Measurements from ENCODE around the gene DEDD2.

DEDD2 gene

GRCh38 chr19:42156571-42156970, 60.9 kb downstream of the DEDD2 start:
- Histone ChIP-seq H3K4me3 (replicated peaks; ENCODE audit: insufficient read depth, low read length) (no peak overlapping the region), H3K27ac (replicated peaks) (no peak overlapping the region), H3K27me3 (ENCODE audit: insufficient read depth, poor library complexity, severe bottlenecking) (peaks cover 7% of the 10 kb centered on the region)
- TF ChIP-seq CTCF (IDR thresholded peaks at IDR 0.05; ENCODE audit: insufficient read depth, low read length) = no peak
- TF ChIP-seq GABPA (IDR thresholded peaks at IDR 0.05; ENCODE audit: low read depth) = no peak
- TF ChIP-seq, protein P1, sequence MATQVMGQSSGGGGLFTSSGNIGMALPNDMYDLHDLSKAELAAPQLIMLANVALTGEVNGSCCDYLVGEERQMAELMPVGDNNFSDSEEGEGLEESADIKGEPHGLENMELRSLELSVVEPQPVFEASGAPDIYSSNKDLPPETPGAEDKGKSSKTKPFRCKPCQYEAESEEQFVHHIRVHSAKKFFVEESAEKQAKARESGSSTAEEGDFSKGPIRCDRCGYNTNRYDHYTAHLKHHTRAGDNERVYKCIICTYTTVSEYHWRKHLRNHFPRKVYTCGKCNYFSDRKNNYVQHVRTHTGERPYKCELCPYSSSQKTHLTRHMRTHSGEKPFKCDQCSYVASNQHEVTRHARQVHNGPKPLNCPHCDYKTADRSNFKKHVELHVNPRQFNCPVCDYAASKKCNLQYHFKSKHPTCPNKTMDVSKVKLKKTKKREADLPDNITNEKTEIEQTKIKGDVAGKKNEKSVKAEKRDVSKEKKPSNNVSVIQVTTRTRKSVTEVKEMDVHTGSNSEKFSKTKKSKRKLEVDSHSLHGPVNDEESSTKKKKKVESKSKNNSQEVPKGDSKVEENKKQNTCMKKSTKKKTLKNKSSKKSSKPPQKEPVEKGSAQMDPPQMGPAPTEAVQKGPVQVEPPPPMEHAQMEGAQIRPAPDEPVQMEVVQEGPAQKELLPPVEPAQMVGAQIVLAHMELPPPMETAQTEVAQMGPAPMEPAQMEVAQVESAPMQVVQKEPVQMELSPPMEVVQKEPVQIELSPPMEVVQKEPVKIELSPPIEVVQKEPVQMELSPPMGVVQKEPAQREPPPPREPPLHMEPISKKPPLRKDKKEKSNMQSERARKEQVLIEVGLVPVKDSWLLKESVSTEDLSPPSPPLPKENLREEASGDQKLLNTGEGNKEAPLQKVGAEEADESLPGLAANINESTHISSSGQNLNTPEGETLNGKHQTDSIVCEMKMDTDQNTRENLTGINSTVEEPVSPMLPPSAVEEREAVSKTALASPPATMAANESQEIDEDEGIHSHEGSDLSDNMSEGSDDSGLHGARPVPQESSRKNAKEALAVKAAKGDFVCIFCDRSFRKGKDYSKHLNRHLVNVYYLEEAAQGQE (IDR thresholded peaks at IDR 0.05; ENCODE audit: insufficient replicate concordance, low read depth) = no peak
- no peak for TF ChIP-seq POLR2AphosphoS5 (IDR thresholded peaks at IDR 0.05; ENCODE audit: low read depth)
- no peak for TF ChIP-seq SPI1 (IDR thresholded peaks at IDR 0.05; ENCODE audit: borderline replicate concordance, low read depth)
- no peak for DNase-seq (ENCODE audit: low read depth in 1 of 2, low spot score in 1 of 2)

- no peak for DNase-seq (ENCODE audit: low read depth in 1 of 2, low spot score in 1 of 2)
- Histone ChIP-seq H3K27ac (replicated peaks) (no peak overlapping the region), H3K27me3 (ENCODE audit: insufficient read depth, poor library complexity, severe bottlenecking) (peaks cover 7% of the 10 kb centered on the region), H3K4me3 (replicated peaks; ENCODE audit: insufficient read depth, low read length) (no peak overlapping the region)
- no peak for TF ChIP-seq CTCF (IDR thresholded peaks at IDR 0.05; ENCODE audit: insufficient read depth, low read length)
Observed at GRCh38 chr19:42155796-42156195, 61.7 kb downstream of the DEDD2 start.

GRCh38 chr19:42154471-42155323, 62.8 kb downstream of the DEDD2 start:
- H3K27ac ChIP-seq (replicated peaks) = no peak overlapping the region
- H3K4me3 ChIP-seq (replicated peaks; ENCODE audit: insufficient read depth, low read length) = no peak overlapping the region
- TF ChIP-seq CTCF (IDR thresholded peaks at IDR 0.05; ENCODE audit: insufficient read depth, low read length) = no peak
- no peak for TF ChIP-seq POLR2AphosphoS5 (IDR thresholded peaks at IDR 0.05; ENCODE audit: low read depth)
- TF ChIP-seq GABPA (IDR thresholded peaks at IDR 0.05; ENCODE audit: low read depth) = no peak
- TF ChIP-seq SPI1 (IDR thresholded peaks at IDR 0.05; ENCODE audit: borderline replicate concordance, low read depth) = no peak
- TF ChIP-seq, protein P1 (IDR thresholded peaks at IDR 0.05; ENCODE audit: insufficient replicate concordance, low read depth) = no peak
- peaks cover 7% of the 10 kb centered on the region for H3K27me3 ChIP-seq (ENCODE audit: insufficient read depth, poor library complexity, severe bottlenecking)
- DNase-seq (ENCODE audit: low read depth in 1 of 2, low spot score in 1 of 2) = no peak

Data from HL-60 (cell line).